ENCODE measurements around the gene SP100.

The SP100 gene

GRCh38 chr2:230502593-230502992 lies 86.6 kb downstream of the SP100 start:
- no peak for DNase-seq (ENCODE audit: low spot score in 2 of 2)
- H3K4me3 ChIP-seq = no peak overlapping the region
- no peaks in the 10 kb centered on the region for H3K9me3 ChIP-seq
- no peaks in the 10 kb centered on the region for H3K27me3 ChIP-seq (ENCODE audit: low read depth)
- H3K36me3 ChIP-seq (replicated peaks) = no peaks in the 10 kb centered on the region
- no peaks in the 10 kb centered on the region for H3K4me1 ChIP-seq
- in situ Hi-C loops (cut with MboI; ENCODE audit: low sequenced_read_pairs) = no loop called here

- H3K9me3 ChIP-seq = no peaks in the 10 kb centered on the region
- no peaks in the 10 kb centered on the region for H3K4me1 ChIP-seq
- no peaks in the 10 kb centered on the region for H3K36me3 ChIP-seq (replicated peaks)
- in situ Hi-C loops (cut with MboI; ENCODE audit: low sequenced_read_pairs) = no loop called here
- no peak for DNase-seq (ENCODE audit: low spot score in 2 of 2)
- no peak overlapping the region for H3K4me3 ChIP-seq
- no peaks in the 10 kb centered on the region for H3K27me3 ChIP-seq (ENCODE audit: low read depth)
These were observed 87.8 kb downstream of the SP100 start for GRCh38 chr2:230503798-230504197.

- DNase-seq (ENCODE audit: low spot score in 2 of 2) = no peak
- Histone ChIP-seq H3K27me3 (ENCODE audit: low read depth) (no peaks in the 10 kb centered on the region), H3K9me3 (no peaks in the 10 kb centered on the region), H3K36me3 (replicated peaks) (no peaks in the 10 kb centered on the region), H3K4me1 (no peaks in the 10 kb centered on the region), H3K4me3 (no peak overlapping the region)
- in situ Hi-C loops (cut with MboI; ENCODE audit: low sequenced_read_pairs) = no loop called here
These were observed 89.2 kb downstream of the SP100 start for GRCh38 chr2:230505162-230505561.

GRCh38 chr2:230512955-230513748 lies 97.2 kb downstream of the SP100 start:
- Histone ChIP-seq H3K4me3 (no peak overlapping the region), H3K9me3 (no peaks in the 10 kb centered on the region), H3K27me3 (ENCODE audit: low read depth) (no peaks in the 10 kb centered on the region), H3K36me3 (replicated peaks) (no peaks in the 10 kb centered on the region), H3K4me1 (no peaks in the 10 kb centered on the region)
- no peak for DNase-seq (ENCODE audit: low spot score in 2 of 2)
- in situ Hi-C loops (cut with MboI; ENCODE audit: low sequenced_read_pairs) = no loop called here

- Histone ChIP-seq H3K4me1 (no peaks in the 10 kb centered on the region), H3K27me3 (ENCODE audit: low read depth) (no peaks in the 10 kb centered on the region), H3K36me3 (replicated peaks) (no peaks in the 10 kb centered on the region), H3K9me3 (no peaks in the 10 kb centered on the region; the same call in 1 of the 2 replicates), H3K4me3 (no peak overlapping the region)
- in situ Hi-C loops (cut with MboI; ENCODE audit: low sequenced_read_pairs) = no loop called here
- DNase-seq (ENCODE audit: low spot score in 2 of 2) = no peak
These were observed 104.3 kb downstream of the SP100 start for GRCh38 chr2:230520061-230520874.

- DNase-seq (ENCODE audit: low spot score in 2 of 2) = no peak
- Histone ChIP-seq H3K36me3 (replicated peaks) (no peaks in the 10 kb centered on the region), H3K9me3 (no peaks in the 10 kb centered on the region; the same call in 1 of the 2 replicates), H3K27me3 (ENCODE audit: low read depth) (no peaks in the 10 kb centered on the region), H3K4me3 (no peak overlapping the region), H3K4me1 (no peaks in the 10 kb centered on the region)
- in situ Hi-C loops (cut with MboI; ENCODE audit: low sequenced_read_pairs) = no loop called here
These were observed 104.8 kb downstream of the SP100 start for GRCh38 chr2:230520875-230521155.

GRCh38 chr2:230521386-230521785 lies 105.4 kb downstream of the SP100 start:
- no peak for DNase-seq (ENCODE audit: low spot score in 2 of 2)
- no peak overlapping the region for H3K4me3 ChIP-seq
- H3K9me3 ChIP-seq = no peaks in the 10 kb centered on the region; the same call in 1 of the 2 replicates
- in situ Hi-C loops (cut with MboI; ENCODE audit: low sequenced_read_pairs) = no loop called here
- H3K4me1 ChIP-seq = no peaks in the 10 kb centered on the region
- no peaks in the 10 kb centered on the region for H3K27me3 ChIP-seq (ENCODE audit: low read depth)
- no peaks in the 10 kb centered on the region for H3K36me3 ChIP-seq (replicated peaks)

- no peak for DNase-seq (ENCODE audit: low spot score in 2 of 2)
- in situ Hi-C loops (cut with MboI; ENCODE audit: low sequenced_read_pairs) = no loop called here
- Histone ChIP-seq H3K4me3 (no peak overlapping the region), H3K36me3 (replicated peaks) (no peaks in the 10 kb centered on the region), H3K27me3 (ENCODE audit: low read depth) (no peaks in the 10 kb centered on the region), H3K9me3 (no peaks in the 10 kb centered on the region; the same call in 1 of the 2 replicates), H3K4me1 (no peaks in the 10 kb centered on the region)
These were observed 109.7 kb downstream of the SP100 start for GRCh38 chr2:230525682-230526081.

- in situ Hi-C loops (cut with MboI; ENCODE audit: low sequenced_read_pairs) = no loop called here
- no peak for DNase-seq (ENCODE audit: low spot score in 2 of 2)
- Histone ChIP-seq H3K27me3 (ENCODE audit: low read depth) (no peaks in the 10 kb centered on the region), H3K4me3 (no peak overlapping the region), H3K4me1 (no peaks in the 10 kb centered on the region), H3K9me3 (no peaks in the 10 kb centered on the region), H3K36me3 (replicated peaks) (no peaks in the 10 kb centered on the region)
These were observed 121.6 kb downstream of the SP100 start for GRCh38 chr2:230537531-230537976.

- no peak overlapping the region for H3K4me3 ChIP-seq
- no peaks in the 10 kb centered on the region for H3K27me3 ChIP-seq (ENCODE audit: low read depth)
- H3K9me3 ChIP-seq = no peaks in the 10 kb centered on the region
- no peaks in the 10 kb centered on the region for H3K36me3 ChIP-seq (replicated peaks)
- no peak for DNase-seq (ENCODE audit: low spot score in 2 of 2)
- H3K4me1 ChIP-seq = no peaks in the 10 kb centered on the region
- in situ Hi-C loops (cut with MboI; ENCODE audit: low sequenced_read_pairs) = no loop called here
These were observed 124.3 kb downstream of the SP100 start for GRCh38 chr2:230540332-230540731.

GRCh38 chr2:230541934-230542380 lies 126.0 kb downstream of the SP100 start:
- in situ Hi-C loops (cut with MboI; ENCODE audit: low sequenced_read_pairs) = no loop called here
- Histone ChIP-seq H3K4me1 (no peaks in the 10 kb centered on the region), H3K27me3 (ENCODE audit: low read depth) (no peaks in the 10 kb centered on the region), H3K9me3 (no peaks in the 10 kb centered on the region), H3K36me3 (replicated peaks) (no peaks in the 10 kb centered on the region), H3K4me3 (no peak overlapping the region)
- DNase-seq (ENCODE audit: low spot score in 2 of 2) = no peak

GRCh38 chr2:230542751-230543150 lies 126.8 kb downstream of the SP100 start:
- Histone ChIP-seq H3K9me3 (no peaks in the 10 kb centered on the region), H3K27me3 (ENCODE audit: low read depth) (no peaks in the 10 kb centered on the region), H3K4me3 (no peak overlapping the region), H3K4me1 (no peaks in the 10 kb centered on the region), H3K36me3 (replicated peaks) (no peaks in the 10 kb centered on the region)
- in situ Hi-C loops (cut with MboI; ENCODE audit: low sequenced_read_pairs) = no loop called here
- DNase-seq (ENCODE audit: low spot score in 2 of 2) = no peak

- Histone ChIP-seq H3K27me3 (ENCODE audit: low read depth) (no peaks in the 10 kb centered on the region), H3K4me3 (no peak overlapping the region), H3K36me3 (replicated peaks) (no peaks in the 10 kb centered on the region), H3K4me1 (no peaks in the 10 kb centered on the region), H3K9me3 (no peaks in the 10 kb centered on the region)
- DNase-seq (ENCODE audit: low spot score in 2 of 2) = no peak
- in situ Hi-C loops (cut with MboI; ENCODE audit: low sequenced_read_pairs) = no loop called here
These were observed 136.2 kb downstream of the SP100 start for GRCh38 chr2:230552181-230552580.

GRCh38 chr2:230557065-230557464 lies 141.1 kb downstream of the SP100 start:
- no peaks in the 10 kb centered on the region for H3K9me3 ChIP-seq
- H3K4me1 ChIP-seq = no peaks in the 10 kb centered on the region
- no peak overlapping the region for H3K4me3 ChIP-seq
- no peak for DNase-seq (ENCODE audit: low spot score in 2 of 2)
- H3K27me3 ChIP-seq (ENCODE audit: low read depth) = no peaks in the 10 kb centered on the region
- in situ Hi-C loops (cut with MboI; ENCODE audit: low sequenced_read_pairs) = no loop called here
- no peaks in the 10 kb centered on the region for H3K36me3 ChIP-seq (replicated peaks)
